K562 (cell line): ENCODE results near the gene NRCAM. TPM values are rescaled to one million over a fixed set of nuclear protein-coding genes. Genes with fewer than 3 reads are reported as not detected.

Experiments
- ATF6 ChIP-seq: sonication (generic); formaldehyde crosslinking; IDR thresholded peaks from 2 replicates; pipeline ENCODE4 v1.4.0; 2020; ENCODE audit warnings: mild to moderate bottlenecking, missing genetic modification reagents
- CBX2 ChIP-seq: fragments of 200-600 bp; sonication (generic); IDR thresholded peaks from one replicate; pipeline ENCODE4 v1.6.1; 2012; ENCODE audit warnings: mild to moderate bottlenecking, low read length, inconsistent platforms; ENCODE audit not compliant: insufficient read depth, poor library complexity, severe bottlenecking
- E2F3 ChIP-seq: fragments of 250-450 bp; sonication (Bioruptor Pico); IDR thresholded peaks from 2 replicates; pipeline ENCODE4 v1.4.0; 2020; ENCODE audit warnings: mild to moderate bottlenecking
- EHMT2 ChIP-seq: fragments of 450-650 bp; IDR thresholded peaks from 2 replicates; pipeline ENCODE4 v1.6.1; 2018; ENCODE audit warnings: antibody characterized with exemption
- EP300 ChIP-seq: IDR thresholded peaks from 2 replicates; pipeline ENCODE4 v1.6.1; 2012; ENCODE audit warnings: low read length, improper control_type of control experiment
- GABPB2 ChIP-seq: fragments of 250-450 bp; sonication (Bioruptor Pico); conservative IDR thresholded peaks from 2 replicates; pipeline ENCODE4 v1.5.1; 2021; ENCODE audit warnings: mild to moderate bottlenecking
- GATAD2B ChIP-seq: fragments of 450-650 bp; IDR thresholded peaks from 2 replicates; pipeline ENCODE4 v1.6.1; 2017; ENCODE audit warnings: mild to moderate bottlenecking, borderline replicate concordance
- HBP1 ChIP-seq: fragments of 450-650 bp; formaldehyde crosslinking; IDR thresholded peaks from 2 replicates; pipeline ENCODE4 v1.4.0; 2022; ENCODE audit warnings: missing genetic modification characterization
- NFATC3 ChIP-seq: fragments of 450-650 bp; IDR thresholded peaks from 2 replicates; pipeline ENCODE4 v1.6.1; 2017; ENCODE audit warnings: mild to moderate bottlenecking
- NR3C1 ChIP-seq: sonication (generic); formaldehyde crosslinking; IDR thresholded peaks from 2 replicates; pipeline ENCODE4 v1.8.1; 2022; ENCODE audit warnings: missing genetic modification reagents
- PTRF ChIP-seq: fragments of 450-650 bp; IDR thresholded peaks from 2 replicates; pipeline ENCODE4 v1.6.1; 2016; ENCODE audit warnings: mild to moderate bottlenecking, missing genetic modification characterization, missing compliant biosample characterization
- SP2 ChIP-seq: IDR thresholded peaks from 2 replicates; pipeline ENCODE4 v1.6.1; 2011; ENCODE audit warnings: mild to moderate bottlenecking, low read depth, low read length, moderate library complexity; ENCODE audit not compliant: poor library complexity, severe bottlenecking; ENCODE audit errors: extremely low read depth
- TBP ChIP-seq: optimal IDR thresholded peaks from 2 replicates; pipeline ENCODE3; 2011; ENCODE audit warnings: low read depth, low read length, improper control_type of control experiment
- WHSC1 ChIP-seq: IDR thresholded peaks from one replicate; pipeline ENCODE4 v1.6.1; 2012; ENCODE audit warnings: low read length, control low read depth, inconsistent platforms
- ZNF184 ChIP-seq: sonication (generic); formaldehyde crosslinking; IDR thresholded peaks from 2 replicates; pipeline ENCODE4 v1.5.0; 2020; ENCODE audit warnings: missing genetic modification reagents
- ZNF609 ChIP-seq: sonication (generic); formaldehyde crosslinking; IDR thresholded peaks from 2 replicates; pipeline ENCODE4 v1.8.1; 2023; ENCODE audit warnings: missing genetic modification reagents, mild to moderate bottlenecking, borderline replicate concordance
- polyA plus RNA-seq, 8 experiments: library from polyadenylated mRNA; depleted of rRNA in 4 of 8; stranded (reverse) in 5 of 8; unstranded in 3 of 8; fragments of >200 nt; fragmentation: Nextera tagmentation in 2 of 8; fragmentation: Illumina TruSeq in 1 of 8; extraction: Ambion mirVana in 2 of 8; extraction: Trizol in 1 of 8; gene quantifications; 2 replicates each; pipeline versions ENCODE4 v1.2.1 to v1.2.3, GENCODE V29; 2011 to 2014; ENCODE audit warnings: inconsistent platforms in 1 of 8, missing spikeins in 1 of 8
- total RNA-seq, 7 experiments: library from RNA; depleted of rRNA in 6 of 7; stranded (reverse); fragments of >200 nt in 6 of 7; fragmentation: Illumina TruSeq in 2 of 7; extraction: Trizol in 2 of 7; gene quantifications; 2 replicates each; pipeline versions ENCODE4 v1.2.1 to v1.2.3, GENCODE V29; 2011 to 2021; ENCODE audit warnings: low replicate concordance in 1 of 7

The NRCAM gene
- total and polyA plus RNA-seq, 9 of the 15 experiments (the other 6 are each of a cell fraction or from before 2014, with no cell fraction given) = 0.03 to 0.54 (median 0.12) TPM; not detected in 1

GRCh38 chr7:108103558-108104298 lies 352.5 kb downstream of the NRCAM start (continued):
- TF ChIP-seq CBX2 (no peak), EP300 (peak; percentile 45; the same call in 1 of the 2 replicates), SP2 (no peak), NFATC3 (peak; percentile 78; the same call in 1 of the 2 replicates), HBP1 (CRISPR knock-in tag) (no peak), ZNF609 (no peak), NR3C1 (CRISPR knock-in tag) (no peak), ATF6 (CRISPR knock-in tag) (no peak), GABPB2 (no peak), ZNF184 (CRISPR knock-in tag) (no peak), PTRF (tag) (no peak), EHMT2 (no peak), TBP (peak; percentile 15), E2F3 (CRISPR knock-in tag) (no peak), WHSC1 (no peak), GATAD2B (0 out of 2 replicates have a peak, but pooled peaks have one; percentile 36)
